Liver (tissue), 9 donors: ENCODE measurements around the gene POFUT2. TPM values are rescaled to one million over a fixed set of nuclear protein-coding genes. Genes with fewer than 3 reads are reported as not detected.

ENCODE experiments used
- DNase-seq: peaks from one replicate; pipeline ENCODE4 v3.0.0-alpha.2; 2017; ENCODE audit warnings: low spot score
- H3K27ac ChIP-seq, 2 donors: one replicate each; pipeline ENCODE4 v1.7.0; 2013; ENCODE audit warnings: inconsistent platforms in 2 of 2, low read length in 2 of 2, control low read depth in 1 of 2, low read depth in 1 of 2, mild to moderate bottlenecking in 1 of 2
- H3K27me3 ChIP-seq, 4 donors: one replicate each; pipeline versions ENCODE4 v1.6.1 to v1.7.0; 2013; ENCODE audit warnings: low read length in 3 of 4, inconsistent platforms in 1 of 4, mild to moderate bottlenecking in 1 of 4, moderate library complexity in 1 of 4; ENCODE audit not compliant: control insufficient read depth in 4 of 4, insufficient read depth in 4 of 4
- H3K36me3 ChIP-seq, 4 donors: one replicate each; pipeline versions ENCODE4 v1.6.1 to v1.7.0; 2013; ENCODE audit warnings: low read length in 3 of 4, mild to moderate bottlenecking in 3 of 4, low read depth in 1 of 4, moderate library complexity in 1 of 4; ENCODE audit not compliant: control insufficient read depth in 4 of 4, insufficient read depth in 3 of 4
- H3K4me1 ChIP-seq, 4 donors: one replicate each; pipeline versions ENCODE4 v1.6.1 to v1.7.0; 2013; ENCODE audit warnings: low read length in 3 of 4, mild to moderate bottlenecking in 3 of 4, moderate library complexity in 1 of 4; ENCODE audit not compliant: control insufficient read depth in 4 of 4, insufficient read depth in 4 of 4
- H3K4me3 ChIP-seq, 3 donors: one replicate each; pipeline versions ENCODE4 v1.6.1 to v1.7.0; 2013; ENCODE audit warnings: low read length in 3 of 3, control low read depth in 1 of 3, low read depth in 1 of 3, mild to moderate bottlenecking in 1 of 3
- H3K9ac ChIP-seq, 2 donors: one replicate each; pipeline ENCODE4 v1.7.0; 2013; ENCODE audit warnings: low read length in 2 of 2, mild to moderate bottlenecking in 2 of 2, moderate library complexity in 2 of 2, control low read depth in 1 of 2, low read depth in 1 of 2
- H3K9me3 ChIP-seq, 4 donors: one replicate each; pipeline versions ENCODE4 v1.6.1 to v1.7.0; 2013; ENCODE audit warnings: low read length in 3 of 4; ENCODE audit not compliant: control insufficient read depth in 4 of 4
- ATF3 ChIP-seq: IDR thresholded peaks from 2 replicates; pipeline ENCODE4 v1.6.1; 2016; ENCODE audit warnings: antibody characterized with exemption
- EGR1 ChIP-seq, 2 donors: IDR thresholded peaks; 2 replicates each; pipeline ENCODE4 v1.6.1; 2016 to 2018; ENCODE audit warnings: antibody characterized with exemption in 2 of 2, low read depth in 2 of 2
- FOXA1 ChIP-seq: IDR thresholded peaks from 2 replicates; pipeline ENCODE4 v1.6.1; 2016; ENCODE audit warnings: antibody characterized with exemption
- FOXA2 ChIP-seq: IDR thresholded peaks from 2 replicates; pipeline ENCODE4 v1.6.1; 2016; ENCODE audit warnings: antibody characterized with exemption
- GABPA ChIP-seq, 2 donors: IDR thresholded peaks in 1 of 2; conservative IDR thresholded peaks in 1 of 2; 2 replicates each; pipeline ENCODE4 v1.6.1; 2016; ENCODE audit warnings: antibody characterized with exemption in 2 of 2, mild to moderate bottlenecking in 1 of 2, moderate library complexity in 1 of 2
- HNF4A ChIP-seq, 2 donors: conservative IDR thresholded peaks; 2 replicates each; pipeline ENCODE4 v1.6.1; 2016; ENCODE audit warnings: antibody characterized with exemption in 2 of 2, mild to moderate bottlenecking in 2 of 2
- HNF4G ChIP-seq: IDR thresholded peaks from 2 replicates; pipeline ENCODE4 v1.6.1; 2016; ENCODE audit warnings: antibody characterized with exemption
- JUND ChIP-seq, 2 donors: IDR thresholded peaks; 2 replicates each; pipeline ENCODE4 v1.6.1; 2016; ENCODE audit warnings: antibody characterized with exemption in 2 of 2
- MAX ChIP-seq: IDR thresholded peaks from 2 replicates; pipeline ENCODE4 v1.6.1; 2016; ENCODE audit warnings: antibody characterized with exemption
- NR2F2 ChIP-seq: IDR thresholded peaks from 2 replicates; pipeline ENCODE4 v1.6.1; 2016; ENCODE audit warnings: antibody characterized with exemption
- RAD21 ChIP-seq, 2 donors: IDR thresholded peaks; 2 replicates each; pipeline ENCODE4 v1.6.1; 2016; ENCODE audit warnings: antibody characterized with exemption in 2 of 2, mild to moderate bottlenecking in 2 of 2
- REST ChIP-seq: IDR thresholded peaks from 2 replicates; pipeline ENCODE4 v1.6.1; 2016; ENCODE audit warnings: antibody characterized with exemption, mild to moderate bottlenecking
- RXRA ChIP-seq, 2 donors: IDR thresholded peaks; 2 replicates each; pipeline ENCODE4 v1.6.1; 2017 to 2018; ENCODE audit warnings: antibody characterized with exemption in 2 of 2, mild to moderate bottlenecking in 1 of 2
- SP1 ChIP-seq: IDR thresholded peaks from 2 replicates; pipeline ENCODE4 v1.6.1; 2018; ENCODE audit warnings: antibody characterized with exemption, mild to moderate bottlenecking
- TAF1 ChIP-seq: conservative IDR thresholded peaks from 2 replicates; pipeline ENCODE4 v1.6.1; 2016; ENCODE audit warnings: antibody characterized with exemption, mild to moderate bottlenecking
- YY1 ChIP-seq: IDR thresholded peaks from 2 replicates; pipeline ENCODE4 v1.6.1; 2016; ENCODE audit warnings: antibody characterized with exemption, mild to moderate bottlenecking
- WGBS: extraction: QIAGEN DNeasy Blood & Tissue Kit; methylation state at CpG from one replicate; pipeline ENCODE4 v1.1.7; 2013; 5-methylcytosine and 5-hydroxymethylcytosine counted together
- polyA plus RNA-seq, 2 donors: library from polyadenylated mRNA; stranded (reverse) in 1 of 2; unstranded in 1 of 2; fragments of 200-250 nt in 1 of 2; fragments of >200 nt in 1 of 2; fragmentation: Nextera tagmentation in 1 of 2; extraction: Ambion mirVana in 1 of 2; gene quantifications; one replicate each; pipeline versions ENCODE4 v1.2.1 to v1.2.3, GENCODE V29; 2013 to 2015
- total RNA-seq, 2 donors: library from RNA; depleted of rRNA; stranded (reverse); fragments of >200 nt; gene quantifications; one replicate each; pipeline ENCODE4 v1.2.3, GENCODE V29; 2014
- TF ChIP-seq, protein P1 (sequence below): IDR thresholded peaks from 2 replicates; pipeline ENCODE4 v1.6.1; 2016; ENCODE audit warnings: antibody characterized with exemption
- TF ChIP-seq, protein P2 (sequence below): fragments of 150-350 bp; IDR thresholded peaks from 2 replicates; pipeline ENCODE4 v1.5.1; 2017; ENCODE audit warnings: improper control_type of control experiment, low read depth, low read length; ENCODE audit not compliant: missing input control
- donor health status: healthy.
- donor health status: healthy.
- donor health status: healthy.
- donor health status: healthy.
- donor health status: healthy.

POFUT2 gene
- total and polyA plus RNA-seq, 4 donors, result 3.3 to 15.6 (median 7.9) TPM

DNA sequence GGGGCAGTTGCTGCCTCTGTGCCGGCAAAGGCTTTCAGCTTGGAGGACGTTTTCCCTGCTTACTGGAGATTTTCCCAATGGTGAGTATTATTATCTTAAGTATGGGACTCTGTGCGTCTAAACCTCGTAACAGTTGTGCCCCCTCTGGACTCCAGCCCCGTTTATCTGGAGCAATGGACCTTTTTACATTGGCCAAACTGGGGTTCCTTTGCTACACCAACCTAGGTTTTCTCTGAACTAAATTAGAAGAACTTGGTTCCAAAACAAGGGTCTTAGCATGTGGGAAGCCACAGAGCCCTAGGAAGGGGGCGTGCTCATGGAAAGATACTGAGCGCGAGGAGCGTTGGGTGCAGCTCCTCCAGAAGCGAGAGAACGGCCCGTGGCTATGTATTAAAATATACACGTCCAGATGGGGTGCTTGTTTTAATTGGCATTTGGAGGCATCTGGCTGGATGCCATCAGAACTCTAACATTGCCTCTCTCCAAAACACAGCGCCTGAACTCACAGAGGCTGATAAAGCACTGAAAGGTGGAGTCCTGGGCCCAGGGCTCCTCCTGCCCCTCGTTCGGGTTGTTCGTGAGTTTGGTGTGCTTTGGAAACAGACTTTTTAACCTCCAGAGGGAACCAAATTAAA lies 28.4 kb downstream of the POFUT2 start:
- no peaks in the 10 kb centered on the region for H3K27me3 ChIP-seq
- DNase-seq, result no peak
- H3K36me3 ChIP-seq, result peaks cover 0 to 4% (median 2%) of the 10 kb centered on the region in 4 donors
- WGBS, result 83% methylated on average over 17 of the region's 17 CpGs
- no peak overlapping the region for H3K4me3 ChIP-seq
- no peak overlapping the region for H3K9ac ChIP-seq
- no peak overlapping the region for H3K27ac ChIP-seq
- H3K4me1 ChIP-seq, result peaks cover 2 to 15% (median 10%) of the 10 kb centered on the region in 4 donors
- no peaks in the 10 kb centered on the region for H3K9me3 ChIP-seq
- TF ChIP-seq EGR1 (IDR thresholded peaks at IDR 0.05; ENCODE audit: low read depth in 2 of 2) (no peak), SP1 (no peak)
- TF ChIP-seq, protein P1, sequence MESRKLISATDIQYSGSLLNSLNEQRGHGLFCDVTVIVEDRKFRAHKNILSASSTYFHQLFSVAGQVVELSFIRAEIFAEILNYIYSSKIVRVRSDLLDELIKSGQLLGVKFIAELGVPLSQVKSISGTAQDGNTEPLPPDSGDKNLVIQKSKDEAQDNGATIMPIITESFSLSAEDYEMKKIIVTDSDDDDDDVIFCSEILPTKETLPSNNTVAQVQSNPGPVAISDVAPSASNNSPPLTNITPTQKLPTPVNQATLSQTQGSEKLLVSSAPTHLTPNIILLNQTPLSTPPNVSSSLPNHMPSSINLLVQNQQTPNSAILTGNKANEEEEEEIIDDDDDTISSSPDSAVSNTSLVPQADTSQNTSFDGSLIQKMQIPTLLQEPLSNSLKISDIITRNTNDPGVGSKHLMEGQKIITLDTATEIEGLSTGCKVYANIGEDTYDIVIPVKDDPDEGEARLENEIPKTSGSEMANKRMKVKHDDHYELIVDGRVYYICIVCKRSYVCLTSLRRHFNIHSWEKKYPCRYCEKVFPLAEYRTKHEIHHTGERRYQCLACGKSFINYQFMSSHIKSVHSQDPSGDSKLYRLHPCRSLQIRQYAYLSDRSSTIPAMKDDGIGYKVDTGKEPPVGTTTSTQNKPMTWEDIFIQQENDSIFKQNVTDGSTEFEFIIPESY, result no peak

DNA sequence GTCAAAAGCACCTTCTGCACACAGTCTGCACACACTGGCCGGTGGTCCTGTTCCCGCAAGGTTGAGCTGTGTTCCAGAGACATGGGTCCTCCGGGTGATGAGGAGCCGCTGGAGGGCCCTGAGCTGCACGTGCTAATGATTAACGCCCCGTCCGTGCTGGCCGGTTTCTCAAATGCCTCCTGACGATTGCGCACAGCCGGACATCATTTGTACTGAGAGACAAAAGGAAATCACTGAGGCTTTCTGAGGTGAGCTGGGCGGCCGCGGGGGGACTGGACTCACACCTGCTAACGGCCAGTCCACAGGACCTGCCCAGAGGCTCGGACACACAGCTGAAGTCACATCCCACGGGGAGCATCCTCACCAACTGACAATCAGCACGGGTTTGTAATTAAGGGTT lies 29.2 kb downstream of the POFUT2 start:
- 39% methylated on average over 19 of the region's 19 CpGs for WGBS
- Histone ChIP-seq H3K4me1 (peaks cover 2 to 15% (median 10%) of the 10 kb centered on the region in 4 donors), H3K9me3 (no peaks in the 10 kb centered on the region), H3K27me3 (no peaks in the 10 kb centered on the region), H3K9ac (no peak overlapping the region), H3K27ac (no peak overlapping the region), H3K4me3 (no peak overlapping the region), H3K36me3 (no peaks in the 10 kb centered on the region)
- DNase-seq, result no peak
- TF ChIP-seq FOXA2, result no peak
- TF ChIP-seq HNF4A (conservative IDR thresholded peaks at IDR 0.05), result no peak
- TF ChIP-seq, protein P2, sequence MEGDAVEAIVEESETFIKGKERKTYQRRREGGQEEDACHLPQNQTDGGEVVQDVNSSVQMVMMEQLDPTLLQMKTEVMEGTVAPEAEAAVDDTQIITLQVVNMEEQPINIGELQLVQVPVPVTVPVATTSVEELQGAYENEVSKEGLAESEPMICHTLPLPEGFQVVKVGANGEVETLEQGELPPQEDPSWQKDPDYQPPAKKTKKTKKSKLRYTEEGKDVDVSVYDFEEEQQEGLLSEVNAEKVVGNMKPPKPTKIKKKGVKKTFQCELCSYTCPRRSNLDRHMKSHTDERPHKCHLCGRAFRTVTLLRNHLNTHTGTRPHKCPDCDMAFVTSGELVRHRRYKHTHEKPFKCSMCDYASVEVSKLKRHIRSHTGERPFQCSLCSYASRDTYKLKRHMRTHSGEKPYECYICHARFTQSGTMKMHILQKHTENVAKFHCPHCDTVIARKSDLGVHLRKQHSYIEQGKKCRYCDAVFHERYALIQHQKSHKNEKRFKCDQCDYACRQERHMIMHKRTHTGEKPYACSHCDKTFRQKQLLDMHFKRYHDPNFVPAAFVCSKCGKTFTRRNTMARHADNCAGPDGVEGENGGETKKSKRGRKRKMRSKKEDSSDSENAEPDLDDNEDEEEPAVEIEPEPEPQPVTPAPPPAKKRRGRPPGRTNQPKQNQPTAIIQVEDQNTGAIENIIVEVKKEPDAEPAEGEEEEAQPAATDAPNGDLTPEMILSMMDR, result no peak
- no peak for TF ChIP-seq YY1
- TF ChIP-seq NR2F2, result no peak
- TF ChIP-seq SP1, result no peak
- TF ChIP-seq JUND (IDR thresholded peaks at IDR 0.05), result no peak
- no peak for TF ChIP-seq TAF1
- no peak for TF ChIP-seq HNF4G
- no peak for TF ChIP-seq RAD21 (IDR thresholded peaks at IDR 0.05)
- no peak for TF ChIP-seq RXRA (IDR thresholded peaks at IDR 0.05)
- TF ChIP-seq MAX, result no peak
- TF ChIP-seq GABPA (IDR thresholded peaks at IDR 0.05 in 1 of 2, conservative IDR thresholded peaks at IDR 0.05 in 1 of 2), result no peak
- TF ChIP-seq EGR1 (IDR thresholded peaks at IDR 0.05; ENCODE audit: low read depth in 2 of 2), result no peak
- TF ChIP-seq, protein P1, result no peak
- TF ChIP-seq ATF3, result no peak
- no peak for TF ChIP-seq FOXA1
- no peak for TF ChIP-seq REST
